HepG2 (cell line): ENCODE data around the gene DOCK10. TPM values are rescaled to one million over a fixed set of nuclear protein-coding genes. Genes with fewer than 3 reads are reported as not detected.

ENCODE experiments used
- ATAC-seq: fragments of 200-7000 bp; cut with Tn5 transposase; 3 replicates; pipeline ENCODE4 v1.9.1; 2020; ENCODE audit warnings: mild to moderate bottlenecking, moderate library complexity
- BruUV-seq: library from RNA; stranded (reverse); fragments of 400-500 nt; replicated peaks from 2 replicates; lab custom pipeline; 2021; lab: Mats Ljungman, UMichigan
- CTCF ChIA-PET: fragments of 300-600 bp; formaldehyde crosslinking; extraction: SDS; loops from one replicate; lab custom pipeline; 2021; ENCODE audit warnings: low total read pairs, inconsistent platforms, low intra/inter-chr PET ratio; lab: Yijun Ruan, JAX
- POLR2A ChIA-PET: fragments of 350-600 bp; sonication (Branson Sonifier 250); formaldehyde crosslinking; loops from one replicate; lab custom pipeline; 2020; ENCODE audit warnings: antibody characterized with exemption, inconsistent platforms; lab: Yijun Ruan, JAX
- DNase-seq: peaks from one replicate; pipeline ENCODE4 v3.0.0-alpha.2; 2015; ENCODE audit warnings: low spot score
- FAIRE-seq: peaks from 3 replicates; lab custom pipeline; 2011; peaks lifted over from hg19 to GRCh38; lab: Jason Lieb, UNC
- H2AFZ ChIP-seq: one replicate; pipeline ENCODE4 v1.6.1; 2011; ENCODE audit warnings: low read length, inconsistent platforms
- H3K27ac ChIP-seq: fragments of 300-600 bp; 3 replicates; pipeline ENCODE4 v1.8.0; 2011; ENCODE audit warnings: mixed run types, mild to moderate bottlenecking, mixed read lengths, low read length, inconsistent platforms; ENCODE audit not compliant: insufficient read depth; ENCODE audit errors: extremely low read length
- H3K27me3 ChIP-seq, 2 experiments: fragments of 200-600 bp in 1 of 2; 2 replicates in 1 of 2; 3 replicates in 1 of 2; pipeline versions ENCODE4 v1.6.0 to v1.8.0; 2011; ENCODE audit warnings: low read length in 2 of 2, mild to moderate bottlenecking in 2 of 2, moderate library complexity in 2 of 2, inconsistent platforms in 1 of 2; ENCODE audit not compliant: insufficient read depth in 2 of 2, control insufficient read depth in 1 of 2
- H3K36me3 ChIP-seq, 2 experiments: fragments of 200-600 bp in 1 of 2; replicated peaks in 1 of 2; 2 replicates in 1 of 2; 3 replicates in 1 of 2; pipeline versions ENCODE4 v1.5.1 to v1.8.0; 2011; ENCODE audit warnings: low read length in 2 of 2, inconsistent platforms in 1 of 2; ENCODE audit not compliant: insufficient read depth in 2 of 2, control insufficient read depth in 1 of 2
- H3K4me1 ChIP-seq: 2 replicates; pipeline ENCODE4 v1.5.1; 2012; ENCODE audit warnings: low read length, inconsistent platforms; ENCODE audit not compliant: insufficient read depth
- H3K4me2 ChIP-seq: 2 replicates; pipeline ENCODE4 v1.6.0; 2011; ENCODE audit warnings: low read depth, low read length, inconsistent platforms
- H3K4me3 ChIP-seq, 3 experiments: fragments of 200-600 bp in 1 of 3; sonication (generic), shearing (Covaris generic) in 1 of 3; replicated peaks in 1 of 3; 2 replicates each; pipeline ENCODE4 v1.5.1; 2011 to 2016; ENCODE audit warnings: low read length in 3 of 3, inconsistent platforms in 2 of 3, low read depth in 2 of 3, mild to moderate bottlenecking in 2 of 3, control low read depth in 1 of 3, mixed read lengths in 1 of 3; ENCODE audit not compliant: insufficient read depth in 1 of 3
- H3K79me2 ChIP-seq: one replicate; pipeline ENCODE4 v1.6.1; 2011; ENCODE audit warnings: low read length, inconsistent platforms; ENCODE audit not compliant: insufficient read depth
- H3K9ac ChIP-seq: 2 replicates; pipeline ENCODE4 v1.6.0; 2011; ENCODE audit warnings: mild to moderate bottlenecking, low read depth, low read length, inconsistent platforms; ENCODE audit not compliant: insufficient read depth
- H3K9me3 ChIP-seq: 2 replicates; pipeline ENCODE4 v1.5.1; 2012; ENCODE audit warnings: mild to moderate bottlenecking, low read length
- H4K20me1 ChIP-seq: 2 replicates; pipeline ENCODE4 v1.6.0; 2011; ENCODE audit warnings: inconsistent platforms, mild to moderate bottlenecking, low read length, moderate library complexity; ENCODE audit not compliant: insufficient read depth
- MLX ChIP-seq: IDR thresholded peaks from 2 replicates; pipeline ENCODE4 v1.6.1; 2016
- PITX1 ChIP-seq: sonication (generic); formaldehyde crosslinking; IDR thresholded peaks from 2 replicates; pipeline ENCODE4 v1.5.1; 2020; ENCODE audit warnings: mild to moderate bottlenecking, missing genetic modification reagents
- POLR2A ChIP-seq, 2 experiments: IDR thresholded peaks; 2 replicates each; pipeline ENCODE4 v1.6.1; 2011; ENCODE audit warnings: low read depth in 2 of 2, low read length in 2 of 2, mild to moderate bottlenecking in 1 of 2, moderate library complexity in 1 of 2; ENCODE audit not compliant: insufficient read depth in 1 of 2
- THAP8 ChIP-seq: sonication (generic); formaldehyde crosslinking; IDR thresholded peaks from 2 replicates; pipeline ENCODE4 v1.5.1; 2020; ENCODE audit warnings: missing genetic modification reagents, mild to moderate bottlenecking, borderline replicate concordance
- WGBS: methylation state at CpG from one replicate; pipeline ENCODE4 v1.1.6; 2017; ENCODE audit warnings: low lambda C conversion rate; 5-methylcytosine and 5-hydroxymethylcytosine counted together
- in situ Hi-C: cut with HindIII; loops from 2 replicates; pipeline ENCODE4 v1.10.0; 2017; ENCODE audit warnings: low pct_unique_long_range_greater_than_20kb; ENCODE audit not compliant: extremely low pct_ligation_motif_present
- intact Hi-C: fragments of 100-400 bp; cut with micrococcal nuclease; formaldehyde crosslinking; loops from one replicate; pipeline ENCODE4 v1.10.0; 2022; ENCODE audit not compliant: unreplicated experiment
- polyA plus RNA-seq, 8 experiments: library from polyadenylated mRNA; depleted of rRNA in 3 of 8; stranded (reverse) in 7 of 8; unstranded in 1 of 8; fragments of >200 nt; fragmentation: Illumina TruSeq in 4 of 8; extraction: Trizol in 4 of 8; gene quantifications; 2 replicates each; pipeline versions ENCODE4 v1.2.1 to v1.2.3, GENCODE V29; 2011 to 2016; ENCODE audit warnings: low read depth in 4 of 8, missing spikeins in 1 of 8, mixed read lengths in 1 of 8; ENCODE audit not compliant: insufficient read depth in 1 of 8
- total RNA-seq, 5 experiments: library from RNA; depleted of rRNA; stranded (reverse); fragments of >200 nt; fragmentation: Illumina TruSeq; extraction: Trizol; gene quantifications; 2 replicates each; pipeline ENCODE4 v1.2.3, GENCODE V29; 2016; ENCODE audit warnings: low read depth in 1 of 5

DOCK10 gene
- total and polyA plus RNA-seq, 2 of the 13 experiments (the other 11 are each of a cell fraction or from before 2014, with no cell fraction given) = not detected

- no peaks in the 10 kb centered on the region for H3K36me3 ChIP-seq
- ATAC-seq (no peak), FAIRE-seq (no peak), DNase-seq (no peak)
- H3K27ac ChIP-seq = no peak overlapping the region
- intact Hi-C loops (no loop called here), in situ Hi-C loops (no loop called here)
- H2AFZ ChIP-seq = no peak overlapping the region
- POLR2A ChIA-PET = no interaction called here
- no peak for TF ChIP-seq PITX1
- TF ChIP-seq MLX (CRISPR knock-in tag) = no peak
- no peaks in the 10 kb centered on the region for H3K27me3 ChIP-seq
- no peaks in the 10 kb centered on the region for H4K20me1 ChIP-seq
- H3K79me2 ChIP-seq = no peaks in the 10 kb centered on the region
- H3K4me3 ChIP-seq = no peak overlapping the region
- no peaks in the 10 kb centered on the region for H3K4me1 ChIP-seq
- H3K4me2 ChIP-seq = no peak overlapping the region
- H3K9ac ChIP-seq = no peak overlapping the region
- no peaks in the 10 kb centered on the region for H3K9me3 ChIP-seq
- 2% methylated on average over 3 of the region's 3 CpGs for WGBS
- CTCF ChIA-PET = no interaction called here
- no TSS peak for BruUV-seq
These were observed 151.9 kb downstream of the DOCK10 start for GRCh38 chr2:224890372-224890771.

GRCh38 chr2:224887141-224887540, 155.1 kb downstream of the DOCK10 start:
- TF ChIP-seq POLR2A (IDR thresholded peaks at IDR 0.05; ENCODE audit: insufficient read depth in 1 of 2, low read depth in 2 of 2, low read length in 2 of 2) = no peak
- TF ChIP-seq THAP8 = no peak
- BruUV-seq = no TSS peak
- Histone ChIP-seq H3K4me2 (no peak overlapping the region), H3K4me1 (no peaks in the 10 kb centered on the region), H3K9ac (no peak overlapping the region), H3K27me3 (no peaks in the 10 kb centered on the region), H2AFZ (no peak overlapping the region), H3K27ac (no peak overlapping the region), H3K79me2 (no peaks in the 10 kb centered on the region), H3K36me3 (no peaks in the 10 kb centered on the region), H4K20me1 (no peaks in the 10 kb centered on the region), H3K4me3 (no peak overlapping the region), H3K9me3 (no peaks in the 10 kb centered on the region)
- ATAC-seq = no peak
- no peak for DNase-seq
- ChIA-PET POLR2A (no interaction called here), CTCF (no interaction called here)
- 4% methylated on average over 1 of the region's 1 CpG for WGBS
- no peak for FAIRE-seq
- intact Hi-C loops (no loop called here), in situ Hi-C loops (no loop called here)
